ENCODE results near the gene OR5C1.
A peak's percentile ranks its signal among the peaks of the same experiment; 100 is the strongest.
"Not testable (repeated sequence)": the region's sequence is repeated elsewhere in the genome, so short reads cannot be mapped to it uniquely, and the experiment has no call there.

Gene OR5C1

GRCh38 chr9:122819791-122820489 lies 31.2 kb downstream of the OR5C1 start:
- peak; percentile 34 to 73 for DNase-seq (ENCODE audit: low read depth in 2 of 2)
- H3K4me3 ChIP-seq (replicated peaks in 1 of 2; ENCODE audit: low read depth in 2 of 2, low read length in 2 of 2): no peak overlapping the region
- TF ChIP-seq CTCF (IDR thresholded peaks at IDR 0.05; ENCODE audit: low read depth, low read length): no peak

GRCh38 chr9:122820490-122820845 lies 31.7 kb downstream of the OR5C1 start:
- TF ChIP-seq CTCF (IDR thresholded peaks at IDR 0.05; ENCODE audit: low read depth, low read length): no peak
- no peak overlapping the region for H3K4me3 ChIP-seq (replicated peaks in 1 of 2; ENCODE audit: low read depth in 2 of 2, low read length in 2 of 2)
- no peak for DNase-seq (ENCODE audit: low read depth in 2 of 2)

GRCh38 chr9:122821278-122821943 lies 32.7 kb downstream of the OR5C1 start:
- peak; percentile 48 to 57 for DNase-seq (ENCODE audit: low read depth in 2 of 2)

GRCh38 chr9:122822056-122822455 lies 33.3 kb downstream of the OR5C1 start:
- no peak for DNase-seq (ENCODE audit: low read depth in 2 of 2)
- H3K4me3 ChIP-seq (replicated peaks in 1 of 2; ENCODE audit: low read depth in 2 of 2, low read length in 2 of 2): no peak overlapping the region
- TF ChIP-seq CTCF (IDR thresholded peaks at IDR 0.05; ENCODE audit: low read depth, low read length): no peak

More at GRCh38 chr9:122821278-122821943, 32.7 kb downstream of the OR5C1 start:
- H3K4me3 ChIP-seq (replicated peaks in 1 of 2; ENCODE audit: low read depth in 2 of 2, low read length in 2 of 2): no peak overlapping the region
- TF ChIP-seq CTCF (IDR thresholded peaks at IDR 0.05; ENCODE audit: low read depth, low read length): no peak

GRCh38 chr9:122822938-122823337 lies 34.2 kb downstream of the OR5C1 start:
- no peak for TF ChIP-seq CTCF (IDR thresholded peaks at IDR 0.05; ENCODE audit: low read depth, low read length)
- H3K4me3 ChIP-seq (replicated peaks in 1 of 2; ENCODE audit: low read depth in 2 of 2, low read length in 2 of 2): no peak overlapping the region
- no peak for DNase-seq (ENCODE audit: low read depth in 2 of 2)

- peak overlapping the region; percentile 68 to 93 for H3K4me3 ChIP-seq (replicated peaks in 1 of 2; ENCODE audit: low read depth in 2 of 2, low read length in 2 of 2)
- no peak for TF ChIP-seq CTCF (IDR thresholded peaks at IDR 0.05; ENCODE audit: low read depth, low read length)
- peak; percentile 41 to 53 for DNase-seq (ENCODE audit: low read depth in 2 of 2)
Observed at GRCh38 chr9:122827761-122828093, 39.0 kb downstream of the OR5C1 start.

GRCh38 chr9:122828965-122829284 lies 40.2 kb downstream of the OR5C1 start:
- DNase-seq (ENCODE audit: low read depth in 2 of 2): not testable (repeated sequence)
- H3K4me3 ChIP-seq (replicated peaks in 1 of 2; ENCODE audit: low read depth in 2 of 2, low read length in 2 of 2): peak overlapping the region; percentile 68 to 93

All from cardiac fibroblast (primary cell).